IMR-90 (cell line): Measurements from ENCODE around the gene CCSER1. TPM values are rescaled to one million over a fixed set of nuclear protein-coding genes. Genes with fewer than 3 reads are reported as not detected.

Experiments used
- ATAC-seq: fragments of 200-7000 bp; cut with Tn5 transposase; 2 replicates; pipeline ENCODE4 v1.9.1; 2020; ENCODE audit warnings: low read depth, mild to moderate bottlenecking, moderate library complexity
- BruUV-seq: library from RNA; stranded (reverse); fragments of 400-500 nt; replicated peaks from 2 replicates; lab custom pipeline; 2021; lab: Mats Ljungman, UMichigan
- CTCF ChIA-PET: fragments of 300-600 bp; formaldehyde crosslinking; extraction: SDS; loops from one replicate; lab custom pipeline; 2021; ENCODE audit warnings: antibody characterized with exemption; lab: Yijun Ruan, JAX
- POLR2A ChIA-PET: fragments of 300-600 bp; sonication (Branson Sonifier 250); formaldehyde crosslinking; loops from one replicate; lab custom pipeline; 2022; ENCODE audit warnings: antibody characterized with exemption; ENCODE audit not compliant: unreplicated experiment; lab: Charles Lee
- DNase-seq: peaks from one replicate; pipeline ENCODE4 v3.0.0; 2013
- H2AFZ ChIP-seq: replicated peaks from 2 replicates; pipeline ENCODE3; 2013; ENCODE audit warnings: low read length, mild to moderate bottlenecking; ENCODE audit not compliant: poor library complexity
- H2AK5ac ChIP-seq: 2 replicates; pipeline ENCODE4 v1.6.1; 2013; ENCODE audit warnings: low read depth, low read length, inconsistent platforms
- H2AK9ac ChIP-seq: replicated peaks from 2 replicates; pipeline ENCODE3; 2013; ENCODE audit warnings: mild to moderate bottlenecking, low read depth, low read length, moderate library complexity; ENCODE audit not compliant: poor library complexity
- H2BK120ac ChIP-seq: 2 replicates; pipeline ENCODE4 v1.6.1; 2013; ENCODE audit warnings: low read depth, low read length, inconsistent platforms
- H2BK15ac ChIP-seq: 3 replicates; pipeline ENCODE4 v1.6.1; 2013; ENCODE audit warnings: low read depth, low read length, inconsistent platforms
- H2BK20ac ChIP-seq: 2 replicates; pipeline ENCODE4 v1.6.1; 2013; ENCODE audit warnings: low read depth, mild to moderate bottlenecking, inconsistent platforms, low read length, moderate library complexity
- H2BK5ac ChIP-seq: 2 replicates; pipeline ENCODE4 v1.6.1; 2013; ENCODE audit warnings: mild to moderate bottlenecking, low read depth, low read length, inconsistent platforms; ENCODE audit not compliant: poor library complexity, severe bottlenecking
- H3K14ac ChIP-seq: replicated peaks from 2 replicates; pipeline ENCODE4 v1.6.1; 2013; ENCODE audit warnings: low read depth, low read length, inconsistent platforms
- H3K18ac ChIP-seq: 2 replicates; pipeline ENCODE4 v1.6.1; 2013; ENCODE audit warnings: low read depth, low read length, control low read depth
- H3K23ac ChIP-seq: 2 replicates; pipeline ENCODE4 v1.6.1; 2013; ENCODE audit warnings: low read depth, low read length, inconsistent platforms
- H3K27ac ChIP-seq: 2 replicates; pipeline ENCODE4 v1.5.1; 2013; ENCODE audit warnings: mild to moderate bottlenecking, control low read depth, low read length; ENCODE audit not compliant: insufficient read depth
- H3K27me3 ChIP-seq: 2 replicates; pipeline ENCODE4 v1.6.1; 2013; ENCODE audit warnings: low read length; ENCODE audit not compliant: control insufficient read depth, insufficient read depth
- H3K36me3 ChIP-seq: 2 replicates; pipeline ENCODE4 v1.6.1; 2013; ENCODE audit warnings: low read length, mixed read lengths; ENCODE audit not compliant: control insufficient read depth, insufficient read depth
- H3K4ac ChIP-seq: 2 replicates; pipeline ENCODE4 v1.6.1; 2013; ENCODE audit warnings: low read depth, low read length, inconsistent platforms
- H3K4me1 ChIP-seq: 2 replicates; pipeline ENCODE4 v1.6.1; 2013; ENCODE audit warnings: low read length, mixed read lengths; ENCODE audit not compliant: control insufficient read depth, insufficient read depth
- H3K4me2 ChIP-seq: 2 replicates; pipeline ENCODE4 v1.6.1; 2013; ENCODE audit warnings: low read depth, mild to moderate bottlenecking, control low read depth, low read length, moderate library complexity
- H3K4me3 ChIP-seq: 2 replicates; pipeline ENCODE4 v1.5.1; 2013; ENCODE audit warnings: low read depth, mild to moderate bottlenecking, control low read depth, low read length, moderate library complexity; ENCODE audit not compliant: insufficient read depth
- H3K56ac ChIP-seq: 2 replicates; pipeline ENCODE4 v1.6.1; 2013; ENCODE audit warnings: low read length, inconsistent platforms; ENCODE audit not compliant: insufficient read depth; ENCODE audit errors: extremely low read depth
- H3K79me1 ChIP-seq, 2 experiments: 2 replicates each; pipeline ENCODE4 v1.6.1; 2013; ENCODE audit warnings: low read length in 2 of 2, inconsistent platforms in 1 of 2, low read depth in 1 of 2
- H3K9ac ChIP-seq: 2 replicates; pipeline ENCODE4 v1.6.1; 2013; ENCODE audit warnings: low read depth, low read length, control low read depth
- H3K9me1 ChIP-seq: 2 replicates; pipeline ENCODE4 v1.6.1; 2013; ENCODE audit warnings: low read length, inconsistent platforms; ENCODE audit not compliant: insufficient read depth
- H3K9me3 ChIP-seq: 2 replicates; pipeline ENCODE4 v1.6.1; 2013; ENCODE audit warnings: low read length; ENCODE audit not compliant: control insufficient read depth, insufficient read depth
- H4K20me1 ChIP-seq: 2 replicates; pipeline ENCODE4 v1.6.1; 2013; ENCODE audit warnings: low read length, inconsistent platforms; ENCODE audit not compliant: insufficient read depth
- H4K5ac ChIP-seq: 2 replicates; pipeline ENCODE4 v1.6.1; 2013; ENCODE audit warnings: mild to moderate bottlenecking, low read depth, low read length, control low read depth
- H4K8ac ChIP-seq, 2 experiments: 2 replicates each; pipeline ENCODE4 v1.6.1; 2013; ENCODE audit warnings: low read depth in 2 of 2, low read length in 2 of 2, control low read depth in 1 of 2, inconsistent platforms in 1 of 2
- H4K91ac ChIP-seq: 2 replicates; pipeline ENCODE4 v1.6.1; 2013; ENCODE audit warnings: low read depth, low read length, inconsistent platforms; ENCODE audit not compliant: insufficient read depth
- BHLHE40 ChIP-seq: fragments of 150-350 bp; IDR thresholded peaks from 2 replicates; pipeline ENCODE4 v1.6.1; 2016; ENCODE audit warnings: mild to moderate bottlenecking, low read depth, low read length
- CHD1 ChIP-seq: IDR thresholded peaks from 2 replicates; pipeline ENCODE4 v1.6.1; 2012; ENCODE audit warnings: low read depth, low read length, improper control_type of control experiment
- FOS ChIP-seq: fragments of 150-350 bp; IDR thresholded peaks from 2 replicates; pipeline ENCODE4 v1.6.1; 2016; ENCODE audit warnings: low read depth, low read length
- MAFK ChIP-seq: IDR thresholded peaks from 2 replicates; pipeline ENCODE4 v1.6.1; 2012; ENCODE audit warnings: low read depth, low read length, improper control_type of control experiment
- MXI1 ChIP-seq: IDR thresholded peaks from 2 replicates; pipeline ENCODE4 v1.6.1; 2012; ENCODE audit warnings: low read depth, mild to moderate bottlenecking, low read length, moderate library complexity, borderline replicate concordance
- NFE2L2 ChIP-seq: fragments of 150-350 bp; IDR thresholded peaks from 2 replicates; pipeline ENCODE4 v1.6.1; 2016; ENCODE audit warnings: low read depth, mild to moderate bottlenecking, low read length
- RCOR1 ChIP-seq: IDR thresholded peaks from 2 replicates; pipeline ENCODE4 v1.6.1; 2012; ENCODE audit warnings: mild to moderate bottlenecking, low read length, improper control_type of control experiment; ENCODE audit not compliant: insufficient replicate concordance
- RFX5 ChIP-seq: IDR thresholded peaks from 2 replicates; pipeline ENCODE4 v1.8.0; 2012; ENCODE audit warnings: low read depth, mild to moderate bottlenecking, low read length, moderate library complexity
- SMC3 ChIP-seq: fragments of 150-350 bp; IDR thresholded peaks from 2 replicates; pipeline ENCODE4 v1.6.1; 2016; ENCODE audit warnings: low read depth, mild to moderate bottlenecking, antibody characterized with exemption, low read length, moderate library complexity
- WGBS, 2 experiments: methylation state at CpG; one replicate each; pipeline versions ENCODE4 v1.1.5 to v1.1.7; 2013; ENCODE audit warnings: missing lambda C conversion rate in 2 of 2; ENCODE audit not compliant: insufficient read length in 1 of 2; ENCODE audit errors: extremely low coverage in 2 of 2; 5-methylcytosine and 5-hydroxymethylcytosine counted together
- dilution Hi-C: fragments of 300-500 bp; cut with HindIII; formaldehyde crosslinking; loops from one replicate; pipeline ENCODE4 v1.14.3; 2018; ENCODE audit warnings: low sequenced_read_pairs; ENCODE audit not compliant: unreplicated experiment
- in situ Hi-C: fragments of 300-500 bp; cut with MboI; formaldehyde crosslinking; loops from 3 replicates; pipeline ENCODE4 v1.14.3; 2019; ENCODE audit warnings: low sequenced_read_pairs, inconsistent platforms, mixed read lengths
- intact Hi-C: fragments of 100-400 bp; cut with micrococcal nuclease; formaldehyde crosslinking; loops from 2 replicates; pipeline ENCODE4 v1.10.0; 2022
- polyA plus RNA-seq, 3 experiments: library from polyadenylated mRNA; depleted of rRNA; stranded (reverse); fragments of >200 nt; gene quantifications; 2 replicates each; pipeline ENCODE4 v1.2.3, GENCODE V29; 2012; ENCODE audit warnings: low replicate concordance in 1 of 3
- total RNA-seq: library from RNA; depleted of rRNA; stranded (reverse); fragments of >200 nt; gene quantifications from 2 replicates; pipeline ENCODE4 v1.2.3, GENCODE V29; 2012
- TF ChIP-seq, protein P1 (sequence below): conservative IDR thresholded peaks from 2 replicates; pipeline ENCODE4 v1.5.1; 2012; ENCODE audit warnings: mild to moderate bottlenecking, low read depth, low read length, improper control_type of control experiment
- TF ChIP-seq, protein P2 (sequence below): fragments of 150-350 bp; IDR thresholded peaks from 2 replicates; pipeline ENCODE4 v1.6.1; 2017; ENCODE audit warnings: mild to moderate bottlenecking, antibody characterized with exemption, low read length, low read depth

The CCSER1 gene
- total and polyA plus RNA-seq, 2 of the 4 experiments (the other 2 are of a cell fraction): not detected

DNA sequence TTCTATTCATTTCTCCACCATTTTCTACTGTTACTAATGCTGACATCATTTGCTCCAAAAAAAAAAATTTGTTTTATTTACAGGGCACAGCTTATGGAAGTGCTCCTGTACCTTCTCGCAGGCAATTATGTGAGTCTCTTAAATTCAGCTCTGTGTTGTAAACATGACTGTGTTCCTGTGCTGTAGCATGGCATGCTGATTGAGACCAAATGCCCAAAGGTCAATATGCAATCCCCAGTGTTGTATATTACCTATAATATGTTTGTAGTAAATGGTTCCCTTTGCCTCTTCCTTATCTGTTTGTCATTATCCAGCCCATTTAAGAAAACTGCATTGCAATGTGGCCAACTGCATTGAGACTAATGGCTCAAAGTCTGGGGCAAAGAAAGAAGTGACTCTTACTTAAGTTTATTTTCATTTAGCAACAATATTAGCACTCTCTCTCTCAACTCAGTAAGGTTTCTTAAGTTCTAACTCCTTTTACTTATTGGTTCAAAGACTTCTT, 1156.6 kb downstream of the CCSER1 start:
- Histone ChIP-seq H2BK15ac (no peak overlapping the region), H2AK5ac (no peak overlapping the region), H2BK5ac (no peak overlapping the region), H3K4me1 (no peaks in the 10 kb centered on the region), H3K27me3 (no peaks in the 10 kb centered on the region), H2AFZ (no peak overlapping the region), H4K20me1 (no peaks in the 10 kb centered on the region), H3K18ac (no peak overlapping the region), H3K9me3 (peaks cover 11% of the 10 kb centered on the region), H3K14ac (no peak overlapping the region), H3K27ac (no peak overlapping the region), H2AK9ac (no peak overlapping the region), H2BK20ac (no peak overlapping the region), H3K79me1 (no peaks in the 10 kb centered on the region), H3K4ac (no peak overlapping the region), H2BK120ac (no peak overlapping the region), H3K36me3 (no peaks in the 10 kb centered on the region), H3K4me3 (no peak overlapping the region), H3K9me1 (no peaks in the 10 kb centered on the region), H4K5ac (no peak overlapping the region), H3K56ac (no peak overlapping the region), H3K9ac (no peak overlapping the region), H3K23ac (no peak overlapping the region), H4K8ac (no peak overlapping the region), H4K91ac (no peak overlapping the region), H3K4me2 (no peak overlapping the region)
- in situ Hi-C loops (no loop called here), intact Hi-C loops (no loop called here), dilution Hi-C loops (no loop called here)
- no peak for TF ChIP-seq RCOR1
- no peak for TF ChIP-seq FOS
- no peak for TF ChIP-seq NFE2L2
- no peak for TF ChIP-seq RFX5
- TF ChIP-seq MAFK: no peak
- no peak for TF ChIP-seq BHLHE40
- TF ChIP-seq, protein P1, sequence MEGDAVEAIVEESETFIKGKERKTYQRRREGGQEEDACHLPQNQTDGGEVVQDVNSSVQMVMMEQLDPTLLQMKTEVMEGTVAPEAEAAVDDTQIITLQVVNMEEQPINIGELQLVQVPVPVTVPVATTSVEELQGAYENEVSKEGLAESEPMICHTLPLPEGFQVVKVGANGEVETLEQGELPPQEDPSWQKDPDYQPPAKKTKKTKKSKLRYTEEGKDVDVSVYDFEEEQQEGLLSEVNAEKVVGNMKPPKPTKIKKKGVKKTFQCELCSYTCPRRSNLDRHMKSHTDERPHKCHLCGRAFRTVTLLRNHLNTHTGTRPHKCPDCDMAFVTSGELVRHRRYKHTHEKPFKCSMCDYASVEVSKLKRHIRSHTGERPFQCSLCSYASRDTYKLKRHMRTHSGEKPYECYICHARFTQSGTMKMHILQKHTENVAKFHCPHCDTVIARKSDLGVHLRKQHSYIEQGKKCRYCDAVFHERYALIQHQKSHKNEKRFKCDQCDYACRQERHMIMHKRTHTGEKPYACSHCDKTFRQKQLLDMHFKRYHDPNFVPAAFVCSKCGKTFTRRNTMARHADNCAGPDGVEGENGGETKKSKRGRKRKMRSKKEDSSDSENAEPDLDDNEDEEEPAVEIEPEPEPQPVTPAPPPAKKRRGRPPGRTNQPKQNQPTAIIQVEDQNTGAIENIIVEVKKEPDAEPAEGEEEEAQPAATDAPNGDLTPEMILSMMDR: no peak
- TF ChIP-seq MXI1: no peak
- TF ChIP-seq, protein P2, sequence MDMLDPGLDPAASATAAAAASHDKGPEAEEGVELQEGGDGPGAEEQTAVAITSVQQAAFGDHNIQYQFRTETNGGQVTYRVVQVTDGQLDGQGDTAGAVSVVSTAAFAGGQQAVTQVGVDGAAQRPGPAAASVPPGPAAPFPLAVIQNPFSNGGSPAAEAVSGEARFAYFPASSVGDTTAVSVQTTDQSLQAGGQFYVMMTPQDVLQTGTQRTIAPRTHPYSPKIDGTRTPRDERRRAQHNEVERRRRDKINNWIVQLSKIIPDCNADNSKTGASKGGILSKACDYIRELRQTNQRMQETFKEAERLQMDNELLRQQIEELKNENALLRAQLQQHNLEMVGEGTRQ: no peak
- no peak for TF ChIP-seq SMC3
- no peak for TF ChIP-seq CHD1
- no CpG with 5 or more reads among the region's 1 CpG for WGBS, 2 experiments
- ChIA-PET POLR2A (no interaction called here), CTCF (no interaction called here)
- ATAC-seq: no peak
- BruUV-seq: no TSS peak
- DNase-seq: no peak
